SK-N-SH treated with all-trans-retinoic acid at 6 μM for 48 hours (cell line): ENCODE results near the gene ABCC1.

Experiments used
- ARNTL ChIP-seq: fragments of 450-650 bp; formaldehyde crosslinking; IDR thresholded peaks from 2 replicates; pipeline ENCODE4 v1.5.0; 2020; ENCODE audit warnings: low read depth, mild to moderate bottlenecking, moderate library complexity, borderline replicate concordance
- PATZ1 ChIP-seq: fragments of 250-450 bp; sonication (Bioruptor Pico); IDR thresholded peaks from 2 replicates; pipeline ENCODE4 v1.8.0; 2020; ENCODE audit warnings: mild to moderate bottlenecking, moderate library complexity, borderline replicate concordance

GRCh38 chr16:16014329-16015224, 65.2 kb downstream of the ABCC1 start:
- TF ChIP-seq ARNTL (no peak), PATZ1 (CRISPR knock-in tag) (no peak)
